GM12878 (cell line): ENCODE measurements around the gene NEK1. TPM values are rescaled to one million over a fixed set of nuclear protein-coding genes. Genes with fewer than 3 reads are reported as not detected.
A peak's percentile ranks its signal among the peaks of the same experiment; 100 is the strongest.

Source experiments
- BACH1 ChIP-seq: fragments of 450-650 bp; IDR thresholded peaks from 2 replicates; pipeline ENCODE4 v1.6.1; 2017; ENCODE audit warnings: mild to moderate bottlenecking, borderline replicate concordance
- BHLHE40 ChIP-seq, 2 experiments: fragments of 450-650 bp in 1 of 2; IDR thresholded peaks; 2 replicates each; pipeline ENCODE4 v1.6.1; 2011 to 2017; ENCODE audit warnings: low read depth in 2 of 2, borderline replicate concordance in 1 of 2, improper control_type of control experiment in 1 of 2, low read length in 1 of 2, mild to moderate bottlenecking in 1 of 2
- CREM ChIP-seq: IDR thresholded peaks from 2 replicates; pipeline ENCODE4 v1.6.1; 2014; ENCODE audit warnings: antibody characterized with exemption, low read depth
- CTCF ChIP-seq, 3 experiments: IDR thresholded peaks in 2 of 3; conservative IDR thresholded peaks in 1 of 3; 2 replicates each; pipeline ENCODE4 v1.5.1; 2011; ENCODE audit warnings: low read depth in 3 of 3, low read length in 3 of 3, mild to moderate bottlenecking in 3 of 3, control low read depth in 2 of 3, moderate library complexity in 2 of 3, inconsistent platforms in 1 of 3, mixed read lengths in 1 of 3; ENCODE audit not compliant: control insufficient read depth in 2 of 3, insufficient read depth in 1 of 3; ENCODE audit errors: extremely low read depth in 1 of 3
- DPF2 ChIP-seq: fragments of 450-650 bp; IDR thresholded peaks from 2 replicates; pipeline ENCODE4 v1.6.1; 2017; ENCODE audit warnings: mild to moderate bottlenecking
- E2F4 ChIP-seq: IDR thresholded peaks from 2 replicates; pipeline ENCODE4 v1.6.1; 2012; ENCODE audit warnings: low read depth, low read length, improper control_type of control experiment
- EED ChIP-seq: sonication (generic); IDR thresholded peaks from 2 replicates; pipeline ENCODE4 v1.6.1; 2016; ENCODE audit warnings: antibody characterized with exemption, low read depth
- ELK1 ChIP-seq: IDR thresholded peaks from 2 replicates; pipeline ENCODE4 v1.6.1; 2012; ENCODE audit warnings: low read depth, low read length, improper control_type of control experiment
- GATAD2B ChIP-seq: fragments of 450-650 bp; conservative IDR thresholded peaks from 2 replicates; pipeline ENCODE4 v1.6.1; 2017; ENCODE audit warnings: low read depth, mild to moderate bottlenecking, moderate library complexity
- JUND ChIP-seq: IDR thresholded peaks from 2 replicates; pipeline ENCODE4 v1.6.1; 2012; ENCODE audit warnings: low read depth, mild to moderate bottlenecking, low read length, improper control_type of control experiment, moderate library complexity
- LARP7 ChIP-seq: fragments of 450-650 bp; IDR thresholded peaks from 2 replicates; pipeline ENCODE4 v1.6.1; 2017; ENCODE audit warnings: mild to moderate bottlenecking
- NBN ChIP-seq: fragments of 450-650 bp; IDR thresholded peaks from 2 replicates; pipeline ENCODE4 v1.6.1; 2016
- PML ChIP-seq: IDR thresholded peaks from 2 replicates; pipeline ENCODE4 v1.6.1; 2012; ENCODE audit warnings: low read length, inconsistent platforms
- POLR2A ChIP-seq: IDR thresholded peaks from 2 replicates; pipeline ENCODE4 v1.6.1; 2011; ENCODE audit warnings: low read depth, mild to moderate bottlenecking, low read length
- RAD21 ChIP-seq: IDR thresholded peaks from 2 replicates; pipeline ENCODE4 v1.6.1; 2011; ENCODE audit warnings: mild to moderate bottlenecking, low read depth, low read length, moderate library complexity; ENCODE audit not compliant: insufficient read depth
- RB1 ChIP-seq: fragments of 450-650 bp; formaldehyde crosslinking; IDR thresholded peaks from 2 replicates; pipeline ENCODE4 v1.6.1; 2017; ENCODE audit warnings: mild to moderate bottlenecking, borderline replicate concordance
- SKIL ChIP-seq: fragments of 450-650 bp; IDR thresholded peaks from 2 replicates; pipeline ENCODE4 v1.6.1; 2017; ENCODE audit warnings: mild to moderate bottlenecking, low read depth, inconsistent platforms; ENCODE audit not compliant: poor library complexity, severe bottlenecking
- SMARCA5 ChIP-seq: fragments of 450-650 bp; IDR thresholded peaks from 2 replicates; pipeline ENCODE4 v1.6.1; 2017; ENCODE audit warnings: mild to moderate bottlenecking
- SUZ12 ChIP-seq: fragments of 200-600 bp; sonication (generic); IDR thresholded peaks from one replicate; pipeline ENCODE4 v1.6.1; 2018; ENCODE audit warnings: antibody characterized with exemption, mild to moderate bottlenecking; ENCODE audit not compliant: unreplicated experiment
- ZBED1 ChIP-seq: IDR thresholded peaks from 2 replicates; pipeline ENCODE4 v1.6.1; 2016; ENCODE audit warnings: borderline replicate concordance
- ZBTB33 ChIP-seq: fragments of 450-650 bp; IDR thresholded peaks from 2 replicates; pipeline ENCODE4 v1.6.1; 2017; ENCODE audit warnings: mild to moderate bottlenecking
- polyA plus RNA-seq, 11 experiments: library from polyadenylated mRNA; depleted of rRNA in 4 of 11; unstranded in 6 of 11; stranded (reverse) in 5 of 11; fragments of >200 nt; fragmentation: Nextera tagmentation in 4 of 11; fragmentation: Illumina TruSeq in 1 of 11; extraction: Ambion mirVana in 4 of 11; extraction: Trizol in 1 of 11; gene quantifications; 1 replicate in 1 of 11; 2 replicates in 10 of 11; pipeline versions ENCODE4 v1.2.1 to v1.2.3, GENCODE V29; 2011 to 2016; ENCODE audit warnings: inconsistent platforms in 2 of 11, missing spikeins in 2 of 11, low read depth in 1 of 11
- total RNA-seq, 4 experiments: library from RNA; depleted of rRNA in 3 of 4; stranded (reverse); fragments of >200 nt in 3 of 4; fragmentation: Illumina TruSeq in 1 of 4; extraction: Trizol in 1 of 4; gene quantifications; 2 replicates each; pipeline versions ENCODE4 v1.2.1 to v1.2.3, GENCODE V29; 2013 to 2021

Gene NEK1
- total and polyA plus RNA-seq, 10 of the 15 experiments (the other 5 are each of a cell fraction or from before 2014, with no cell fraction given) = 4.9 to 16.1 (median 7.5) TPM

- TF ChIP-seq CTCF (IDR thresholded peaks at IDR 0.05 in 2 of 3, conservative IDR thresholded peaks at IDR 0.05 in 1 of 3; ENCODE audit: control insufficient read depth in 2 of 3, extremely low read depth in 1 of 3, insufficient read depth in 1 of 3, low read depth in 3 of 3, low read length in 3 of 3) (no peak), SMARCA5 (no peak), SUZ12 (no peak), BHLHE40 (IDR thresholded peaks at IDR 0.05; ENCODE audit: borderline replicate concordance in 1 of 2, low read depth in 2 of 2, low read length in 1 of 2) (peak; percentile 25 to 77; a peak in 3 of 4 replicates), EED (peak; percentile 40; the same call in 1 of the 2 replicates), E2F4 (no peak), ELK1 (no peak), GATAD2B (0 out of 2 replicates have a peak, but pooled peaks have one; percentile 55), DPF2 (peak; percentile 85), ZBTB33 (no peak), POLR2A (peak; percentile 94), NBN (peak; percentile 100), CREM (peak; percentile 96), SKIL (no peak), JUND (no peak), BACH1 (peak; percentile 52; the same call in 1 of the 2 replicates), PML (peak; percentile 95), ZBED1 (no peak), RAD21 (no peak), LARP7 (peak; percentile 63; the same call in 1 of the 2 replicates), RB1 (no peak)
Observed at GRCh38 chr4:169619958-169620879, 7.8 kb upstream of the NEK1 start, which contains the start of gene CLCN3 (continued).
